ENCODE data around the gene ASCL5. TPM values are rescaled to one million over a fixed set of nuclear protein-coding genes. Genes with fewer than 3 reads are reported as not detected.
A peak's percentile ranks its signal among the peaks of the same experiment; 100 is the strongest.

The ASCL5 gene
- total RNA-seq, 1 donor from 2014 or later, result not detected

DNA sequence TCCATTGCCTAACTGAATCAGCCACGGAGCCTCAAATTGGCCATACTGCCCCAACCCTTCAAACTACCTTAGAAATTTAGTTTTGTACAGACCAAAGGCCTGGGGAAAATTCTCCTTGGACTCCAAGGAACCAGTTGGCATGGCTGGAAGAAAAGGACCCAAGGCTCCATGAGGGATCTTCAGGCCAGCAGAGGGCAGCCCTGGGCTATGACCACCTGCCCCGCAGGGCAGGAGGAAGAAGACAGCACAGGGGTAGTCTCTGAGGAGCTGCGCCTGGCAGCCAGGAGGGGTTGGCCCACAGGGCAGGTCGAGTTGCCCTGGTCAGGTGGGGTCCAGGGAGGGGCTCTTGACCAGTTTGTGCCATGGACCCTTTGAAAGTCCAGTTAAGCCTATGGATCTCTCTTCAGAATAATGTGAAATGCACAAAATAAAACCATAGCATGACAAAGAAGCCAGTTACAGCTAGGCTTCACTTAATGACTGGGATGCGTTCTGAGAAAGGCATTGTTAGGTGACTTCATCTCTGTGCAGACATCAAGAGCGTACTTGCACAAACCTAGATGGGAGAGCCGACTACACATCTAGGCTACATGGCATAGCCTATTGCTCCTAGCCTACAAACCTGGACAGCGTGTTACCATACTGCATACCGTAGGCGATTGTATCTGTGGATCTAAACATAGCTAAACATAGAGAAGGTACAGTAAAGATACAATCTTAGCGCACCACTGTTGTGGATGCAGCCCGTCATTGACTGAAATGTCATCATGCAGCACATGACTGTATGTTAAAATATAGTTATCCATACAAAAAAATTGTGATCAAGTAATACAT is 40.9 kb downstream of the ASCL5 start:
- TF ChIP-seq, protein P1, sequence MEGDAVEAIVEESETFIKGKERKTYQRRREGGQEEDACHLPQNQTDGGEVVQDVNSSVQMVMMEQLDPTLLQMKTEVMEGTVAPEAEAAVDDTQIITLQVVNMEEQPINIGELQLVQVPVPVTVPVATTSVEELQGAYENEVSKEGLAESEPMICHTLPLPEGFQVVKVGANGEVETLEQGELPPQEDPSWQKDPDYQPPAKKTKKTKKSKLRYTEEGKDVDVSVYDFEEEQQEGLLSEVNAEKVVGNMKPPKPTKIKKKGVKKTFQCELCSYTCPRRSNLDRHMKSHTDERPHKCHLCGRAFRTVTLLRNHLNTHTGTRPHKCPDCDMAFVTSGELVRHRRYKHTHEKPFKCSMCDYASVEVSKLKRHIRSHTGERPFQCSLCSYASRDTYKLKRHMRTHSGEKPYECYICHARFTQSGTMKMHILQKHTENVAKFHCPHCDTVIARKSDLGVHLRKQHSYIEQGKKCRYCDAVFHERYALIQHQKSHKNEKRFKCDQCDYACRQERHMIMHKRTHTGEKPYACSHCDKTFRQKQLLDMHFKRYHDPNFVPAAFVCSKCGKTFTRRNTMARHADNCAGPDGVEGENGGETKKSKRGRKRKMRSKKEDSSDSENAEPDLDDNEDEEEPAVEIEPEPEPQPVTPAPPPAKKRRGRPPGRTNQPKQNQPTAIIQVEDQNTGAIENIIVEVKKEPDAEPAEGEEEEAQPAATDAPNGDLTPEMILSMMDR (IDR thresholded peaks at IDR 0.05), result peak; percentile 67
- H3K27ac ChIP-seq, result no peak overlapping the region
- DNase-seq, result peak; percentile 79

GRCh38 chr1:201084295-201084694 is 42.7 kb downstream of the ASCL5 start:
- no peak for DNase-seq
- Histone ChIP-seq H3K9me3 (no peaks in the 10 kb centered on the region), H3K27ac (no peak overlapping the region), H3K4me3 (no peak overlapping the region), H3K27me3 (ENCODE audit: low read depth) (no peaks in the 10 kb centered on the region), H3K4me1 (no peaks in the 10 kb centered on the region), H3K36me3 (no peaks in the 10 kb centered on the region)
- ATAC-seq, result no peak
- TF ChIP-seq, protein P1 (IDR thresholded peaks at IDR 0.05), result no peak
- intact Hi-C loops (cut with DNase I), result no loop called here

More for the DNA sequence above, 40.9 kb downstream of the ASCL5 start:
- H3K9me3 ChIP-seq, result no peaks in the 10 kb centered on the region
- H3K36me3 ChIP-seq, result no peaks in the 10 kb centered on the region
- H3K4me1 ChIP-seq, result no peaks in the 10 kb centered on the region
- intact Hi-C loops (cut with DNase I), result no loop called here
- peak; percentile 88 to 90 for ATAC-seq
- no peaks in the 10 kb centered on the region for H3K27me3 ChIP-seq (ENCODE audit: low read depth)
- no peak overlapping the region for H3K4me3 ChIP-seq

GRCh38 chr1:201083741-201084140 is 43.2 kb downstream of the ASCL5 start:
- Histone ChIP-seq H3K27ac (no peak overlapping the region), H3K4me3 (no peak overlapping the region), H3K27me3 (ENCODE audit: low read depth) (no peaks in the 10 kb centered on the region), H3K9me3 (no peaks in the 10 kb centered on the region), H3K36me3 (no peaks in the 10 kb centered on the region), H3K4me1 (no peaks in the 10 kb centered on the region)
- TF ChIP-seq, protein P1 (IDR thresholded peaks at IDR 0.05), result no peak
- intact Hi-C loops (cut with DNase I), result no loop called here
- DNase-seq, result no peak
- ATAC-seq, result no peak

- TF ChIP-seq, protein P1 (IDR thresholded peaks at IDR 0.05), result no peak
- Histone ChIP-seq H3K4me3 (no peak overlapping the region), H3K9me3 (no peaks in the 10 kb centered on the region), H3K27ac (no peak overlapping the region), H3K27me3 (ENCODE audit: low read depth) (no peaks in the 10 kb centered on the region), H3K36me3 (no peaks in the 10 kb centered on the region), H3K4me1 (no peaks in the 10 kb centered on the region)
- ATAC-seq (no peak), DNase-seq (no peak)
- intact Hi-C loops (cut with DNase I), result no loop called here
Measured at GRCh38 chr1:201080135-201080534, 46.8 kb downstream of the ASCL5 start.

GRCh38 chr1:201077736-201078135 is 49.2 kb downstream of the ASCL5 start:
- DNase-seq (no peak), ATAC-seq (no peak)
- Histone ChIP-seq H3K36me3 (no peaks in the 10 kb centered on the region), H3K4me3 (no peak overlapping the region), H3K4me1 (no peaks in the 10 kb centered on the region), H3K9me3 (no peaks in the 10 kb centered on the region), H3K27ac (no peak overlapping the region), H3K27me3 (ENCODE audit: low read depth) (no peaks in the 10 kb centered on the region)
- intact Hi-C loops (cut with DNase I), result no loop called here
- TF ChIP-seq, protein P1 (IDR thresholded peaks at IDR 0.05), result no peak
